GM19328 (cell line): ENCODE measurements around the gene SPATC1L.

Experiments
- ATAC-seq: cut with Tn5 transposase; IDR thresholded peaks from one replicate; pipeline ENCODE4 v1.9.1; 2021; ENCODE audit warnings: mild to moderate bottlenecking, moderate library complexity; ENCODE audit not compliant: unreplicated experiment

SPATC1L gene

GRCh38 chr21:46122758-46123683, 61.2 kb downstream of the SPATC1L start:
- ATAC-seq: no peak

GRCh38 chr21:46122237-46122671, 62.0 kb downstream of the SPATC1L start:
- no peak for ATAC-seq

GRCh38 chr21:46121286-46122221, 62.7 kb downstream of the SPATC1L start:
- no peak for ATAC-seq

- ATAC-seq: no peak
Observed at GRCh38 chr21:46120301-46121285, 63.7 kb downstream of the SPATC1L start.

- ATAC-seq: no peak
Observed at GRCh38 chr21:46119637-46120271, 64.5 kb downstream of the SPATC1L start.

GRCh38 chr21:46119144-46119636, 65.1 kb downstream of the SPATC1L start:
- no peak for ATAC-seq

GRCh38 chr21:46118316-46119143, 65.7 kb downstream of the SPATC1L start:
- ATAC-seq: no peak

- ATAC-seq: no peak
Observed at GRCh38 chr21:46117586-46118315, 66.5 kb downstream of the SPATC1L start.

GRCh38 chr21:46116776-46117585, 67.3 kb downstream of the SPATC1L start:
- no peak for ATAC-seq

GRCh38 chr21:46116189-46116775, 68.0 kb downstream of the SPATC1L start:
- ATAC-seq: no peak

GRCh38 chr21:46115441-46116188, 68.6 kb downstream of the SPATC1L start:
- ATAC-seq: no peak

- ATAC-seq: no peak
Observed at GRCh38 chr21:46114963-46115362, 69.3 kb downstream of the SPATC1L start.

- ATAC-seq: no peak
Observed at GRCh38 chr21:46113497-46114176, 70.6 kb downstream of the SPATC1L start.

- no peak for ATAC-seq
Observed at GRCh38 chr21:46112725-46113215, 71.5 kb downstream of the SPATC1L start.
